HCT116 (cell line): Measurements from ENCODE around the gene KRTDAP. TPM values are rescaled to one million over a fixed set of nuclear protein-coding genes. Genes with fewer than 3 reads are reported as not detected.

Experiments
- ATAC-seq: fragments of 200-7000 bp; cut with Tn5 transposase; 2 replicates; pipeline ENCODE4 v1.9.1; 2020; ENCODE audit warnings: mild to moderate bottlenecking, moderate library complexity
- BruUV-seq: library from RNA; stranded (reverse); fragments of 400-500 nt; replicated peaks from 2 replicates; lab custom pipeline; 2021; lab: Mats Ljungman, UMichigan
- CTCF ChIA-PET: fragments of 300-600 bp; sonication (Branson Sonifier 250); formaldehyde crosslinking; loops from one replicate; lab custom pipeline; 2021; ENCODE audit warnings: antibody characterized with exemption; lab: Charles Lee
- POLR2A ChIA-PET: fragments of 300-600, 350-600 bp; sonication (Branson Sonifier 250); formaldehyde crosslinking; loops from one replicate; lab custom pipeline; 2021; ENCODE audit warnings: antibody characterized with exemption; lab: Charles Lee
- RAD21 ChIA-PET, 2 experiments: fragments of 300-600 bp; sonication (Branson Sonifier 250); formaldehyde crosslinking; loops; one replicate each; lab custom pipeline; 2023; ENCODE audit warnings: low total read pairs in 2 of 2; ENCODE audit not compliant: uncharacterized antibody in 2 of 2, unreplicated experiment in 2 of 2, low non-redundant PET in 1 of 2; lab: Charles Lee
- DNase-seq: peaks from one replicate; pipeline ENCODE4 v3.0.0-alpha.2; 2010; ENCODE audit warnings: low read depth, low spot score
- H2AFZ ChIP-seq: fragments of 200-600 bp; shearing (Covaris generic), sonication (generic); 2 replicates; pipeline ENCODE4 v1.6.1; 2017; ENCODE audit warnings: low read depth, mixed run types, mixed read lengths, antibody characterized with exemption, low read length; ENCODE audit not compliant: poor library complexity, severe bottlenecking
- H3K27ac ChIP-seq: 2 replicates; pipeline ENCODE4 v1.5.1; 2012; ENCODE audit warnings: low read depth, low read length
- H3K27me3 ChIP-seq: fragments of 200-600 bp; sonication (generic); 2 replicates; pipeline ENCODE4 v1.6.1; 2016; ENCODE audit warnings: mixed run types, low read length, mixed read lengths; ENCODE audit not compliant: insufficient read depth
- H3K36me3 ChIP-seq, 2 experiments: fragments of 200-500 bp in 1 of 2; fragments of 200-600 bp in 1 of 2; sonication (Bioruptor generic) in 1 of 2; sonication (generic) in 1 of 2; 2 replicates each; pipeline versions ENCODE4 v1.5.1 to v1.6.1; 2014 to 2016; ENCODE audit warnings: low read length in 2 of 2, inconsistent platforms in 1 of 2, mixed read lengths in 1 of 2, mixed run types in 1 of 2; ENCODE audit not compliant: insufficient read depth in 2 of 2, control insufficient read depth in 1 of 2
- H3K4me1 ChIP-seq, 2 experiments: fragments of 200-600 bp in 1 of 2; sonication (generic) in 1 of 2; 2 replicates each; pipeline versions ENCODE4 v1.5.1 to v1.6.1; 2012 to 2017; ENCODE audit warnings: low read length in 2 of 2, inconsistent platforms in 1 of 2, mild to moderate bottlenecking in 1 of 2, mixed read lengths in 1 of 2, mixed run types in 1 of 2, moderate library complexity in 1 of 2; ENCODE audit not compliant: insufficient read depth in 2 of 2, control insufficient read depth in 1 of 2
- H3K4me2 ChIP-seq: fragments of 200-600 bp; sonication (generic); 2 replicates; pipeline ENCODE4 v1.6.1; 2017; ENCODE audit warnings: mixed run types, low read length, mixed read lengths
- H3K4me3 ChIP-seq, 2 experiments: fragments of 200-600 bp in 1 of 2; sonication (generic) in 1 of 2; replicated peaks in 1 of 2; 2 replicates each; pipeline ENCODE4 v1.5.1; 2011 to 2016; ENCODE audit warnings: low read length in 2 of 2, control low read depth in 1 of 2, low read depth in 1 of 2, mild to moderate bottlenecking in 1 of 2, mixed read lengths in 1 of 2, mixed run types in 1 of 2
- H3K79me2 ChIP-seq: fragments of 200-600 bp; sonication (generic); 2 replicates; pipeline ENCODE4 v1.6.1; 2017; ENCODE audit warnings: mild to moderate bottlenecking, mixed run types, low read length, moderate library complexity, mixed read lengths; ENCODE audit not compliant: insufficient read depth
- H3K9ac ChIP-seq: fragments of 200-600 bp; sonication (generic); 2 replicates; pipeline ENCODE4 v1.6.1; 2016; ENCODE audit warnings: low read length, mixed read lengths
- H3K9me2 ChIP-seq: fragments of 200-600 bp; sonication (generic), shearing (Covaris generic); 2 replicates; pipeline ENCODE4 v1.6.1; 2017; ENCODE audit warnings: mixed run types, mild to moderate bottlenecking, moderate library complexity; ENCODE audit not compliant: insufficient read depth
- H3K9me3 ChIP-seq, 2 experiments: fragments of 200-500 bp in 1 of 2; fragments of 200-600 bp in 1 of 2; sonication (Bioruptor generic) in 1 of 2; sonication (generic) in 1 of 2; 2 replicates each; pipeline ENCODE4 v1.6.1; 2014 to 2017; ENCODE audit warnings: low read length in 2 of 2, mixed read lengths in 2 of 2, inconsistent platforms in 1 of 2, low read depth in 1 of 2, mild to moderate bottlenecking in 1 of 2, mixed run types in 1 of 2, moderate library complexity in 1 of 2; ENCODE audit not compliant: control insufficient read depth in 1 of 2, insufficient read depth in 1 of 2
- H4K20me1 ChIP-seq: fragments of 200-600 bp; sonication (generic), shearing (Covaris generic); 2 replicates; pipeline ENCODE4 v1.6.1; 2017; ENCODE audit warnings: mixed run types, mild to moderate bottlenecking, moderate library complexity; ENCODE audit not compliant: insufficient read depth
- CEBPB ChIP-seq: IDR thresholded peaks from 2 replicates; pipeline ENCODE4 v1.6.1; 2012; ENCODE audit warnings: low read depth
- EGR1 ChIP-seq: IDR thresholded peaks from 2 replicates; pipeline ENCODE4 v1.6.1; 2012; ENCODE audit warnings: low read depth
- ELF1 ChIP-seq: IDR thresholded peaks from 2 replicates; pipeline ENCODE4 v1.6.1; 2012; ENCODE audit warnings: low read depth, borderline replicate concordance
- EZH2 ChIP-seq: fragments of 200-600 bp; sonication (generic); IDR thresholded peaks from 2 replicates; pipeline ENCODE4 v1.6.1; 2017; ENCODE audit warnings: antibody characterized with exemption, mixed run types
- FOSL1 ChIP-seq: IDR thresholded peaks from 2 replicates; pipeline ENCODE4 v1.6.1; 2012; ENCODE audit warnings: low read depth
- POLR2A ChIP-seq: IDR thresholded peaks from 2 replicates; pipeline ENCODE4 v1.7.0; 2011; ENCODE audit warnings: borderline replicate concordance; ENCODE audit not compliant: insufficient read depth, insufficient read length; ENCODE audit errors: extremely low read depth
- POLR2AphosphoS5 ChIP-seq: IDR thresholded peaks from 2 replicates; pipeline ENCODE4 v1.6.1; 2011; ENCODE audit warnings: mild to moderate bottlenecking, low read depth, low read length, moderate library complexity
- RAD21 ChIP-seq: IDR thresholded peaks from 2 replicates; pipeline ENCODE4 v1.6.1; 2012; ENCODE audit warnings: low read depth, mild to moderate bottlenecking
- SIN3A ChIP-seq: IDR thresholded peaks from 2 replicates; pipeline ENCODE4 v1.6.1; 2012; ENCODE audit warnings: low read depth
- SP1 ChIP-seq: IDR thresholded peaks from 2 replicates; pipeline ENCODE4 v1.6.1; 2012; ENCODE audit warnings: low read depth
- SRF ChIP-seq: IDR thresholded peaks from 2 replicates; pipeline ENCODE4 v1.6.1; 2012; ENCODE audit warnings: low read depth
- YY1 ChIP-seq: IDR thresholded peaks from 2 replicates; pipeline ENCODE4 v1.6.1; 2011; ENCODE audit warnings: low read length, low read depth, moderate library complexity, mild to moderate bottlenecking; ENCODE audit not compliant: insufficient replicate concordance; ENCODE audit errors: extremely low read depth
- ZFX ChIP-seq: fragments of 450-650 bp; IDR thresholded peaks from 2 replicates; pipeline ENCODE4 v1.6.1; 2017
- ZNF274 ChIP-seq: fragments of 200-500 bp; sonication (Bioruptor generic); IDR thresholded peaks from 2 replicates; pipeline ENCODE4 v1.6.1; 2014; ENCODE audit warnings: mild to moderate bottlenecking, low read depth, low read length, inconsistent platforms
- intact Hi-C: fragments of 100-400 bp; cut with micrococcal nuclease; formaldehyde crosslinking; loops from 2 replicates; pipeline ENCODE4 v1.10.0; 2022
- total RNA-seq: library from RNA; stranded (reverse); gene quantifications from one replicate; pipeline ENCODE4 v1.2.1, GENCODE V29; 2021; ENCODE audit not compliant: unreplicated experiment
- TF ChIP-seq, protein P1 (sequence below): IDR thresholded peaks from 2 replicates; pipeline ENCODE4 v1.6.1; 2012; ENCODE audit warnings: low read depth
- TF ChIP-seq, protein P2 (sequence below): IDR thresholded peaks from 2 replicates; pipeline ENCODE4 v1.6.1; 2012
- TF ChIP-seq, protein P3 (sequence below), 3 experiments: fragments of 200-600 bp in 1 of 3; sonication (generic) in 1 of 3; IDR thresholded peaks in 2 of 3; conservative IDR thresholded peaks in 1 of 3; 2 replicates each; pipeline ENCODE4 v1.5.1; 2012 to 2017; ENCODE audit warnings: low read depth in 2 of 3, low read length in 2 of 3, antibody characterized with exemption in 1 of 3, borderline replicate concordance in 1 of 3, control low read depth in 1 of 3, mild to moderate bottlenecking in 1 of 3, mixed read lengths in 1 of 3, mixed run types in 1 of 3, moderate library complexity in 1 of 3; ENCODE audit not compliant: insufficient read depth in 1 of 3
- TF ChIP-seq, protein P4 (sequence below): IDR thresholded peaks from 2 replicates; pipeline ENCODE4 v1.6.1; 2011; ENCODE audit warnings: mild to moderate bottlenecking, low read length, moderate library complexity; ENCODE audit not compliant: insufficient replicate concordance; ENCODE audit errors: extremely low read depth

The KRTDAP gene
- total RNA-seq, 1 experiment from 2014 or later: 0.74 TPM

DNA sequence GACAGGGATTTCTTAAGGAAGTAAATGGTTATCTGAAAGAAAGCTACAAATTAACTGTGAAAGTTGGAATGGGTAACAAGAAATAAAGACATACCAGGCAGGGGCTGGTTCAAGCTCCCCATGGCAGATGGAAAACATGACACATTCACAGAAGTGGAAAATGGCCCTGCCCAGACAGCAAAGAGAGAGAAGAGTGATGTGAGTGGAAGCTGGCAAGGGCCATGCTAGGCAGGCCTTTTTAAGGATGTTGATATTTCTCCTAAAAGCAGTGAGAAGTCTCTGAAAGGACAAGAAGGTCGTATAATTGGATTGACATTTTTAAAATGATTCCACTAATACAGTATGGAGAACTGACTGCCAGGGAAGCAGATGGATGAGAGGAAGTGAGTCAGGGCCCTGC is 45.5 kb downstream of the KRTDAP start:
- no peak overlapping the region for H3K9ac ChIP-seq
- ChIA-PET CTCF (no interaction called here), POLR2A (interaction anchor here (0.7 kb wide), 1 partner anchor 64 kb away, joined by 3 read pairs; no protein-coding TSS in a partner anchor)
- peaks cover 14% of the 10 kb centered on the region; the same call in 1 of the 2 replicates for H3K27me3 ChIP-seq
- no peak overlapping the region for H2AFZ ChIP-seq
- intact Hi-C loops: no loop called here
- no peaks in the 10 kb centered on the region for H3K9me3 ChIP-seq
- no peak for DNase-seq
- BruUV-seq: no TSS peak
- TF ChIP-seq RAD21 (no peak), EZH2 (no peak), EGR1 (no peak), SIN3A (no peak), FOSL1 (no peak), ZNF274 (no peak), ZFX (no peak), YY1 (no peak), POLR2A (no peak), ELF1 (no peak), SP1 (no peak), POLR2AphosphoS5 (no peak), CEBPB (no peak), SRF (no peak)
- TF ChIP-seq, protein P1, sequence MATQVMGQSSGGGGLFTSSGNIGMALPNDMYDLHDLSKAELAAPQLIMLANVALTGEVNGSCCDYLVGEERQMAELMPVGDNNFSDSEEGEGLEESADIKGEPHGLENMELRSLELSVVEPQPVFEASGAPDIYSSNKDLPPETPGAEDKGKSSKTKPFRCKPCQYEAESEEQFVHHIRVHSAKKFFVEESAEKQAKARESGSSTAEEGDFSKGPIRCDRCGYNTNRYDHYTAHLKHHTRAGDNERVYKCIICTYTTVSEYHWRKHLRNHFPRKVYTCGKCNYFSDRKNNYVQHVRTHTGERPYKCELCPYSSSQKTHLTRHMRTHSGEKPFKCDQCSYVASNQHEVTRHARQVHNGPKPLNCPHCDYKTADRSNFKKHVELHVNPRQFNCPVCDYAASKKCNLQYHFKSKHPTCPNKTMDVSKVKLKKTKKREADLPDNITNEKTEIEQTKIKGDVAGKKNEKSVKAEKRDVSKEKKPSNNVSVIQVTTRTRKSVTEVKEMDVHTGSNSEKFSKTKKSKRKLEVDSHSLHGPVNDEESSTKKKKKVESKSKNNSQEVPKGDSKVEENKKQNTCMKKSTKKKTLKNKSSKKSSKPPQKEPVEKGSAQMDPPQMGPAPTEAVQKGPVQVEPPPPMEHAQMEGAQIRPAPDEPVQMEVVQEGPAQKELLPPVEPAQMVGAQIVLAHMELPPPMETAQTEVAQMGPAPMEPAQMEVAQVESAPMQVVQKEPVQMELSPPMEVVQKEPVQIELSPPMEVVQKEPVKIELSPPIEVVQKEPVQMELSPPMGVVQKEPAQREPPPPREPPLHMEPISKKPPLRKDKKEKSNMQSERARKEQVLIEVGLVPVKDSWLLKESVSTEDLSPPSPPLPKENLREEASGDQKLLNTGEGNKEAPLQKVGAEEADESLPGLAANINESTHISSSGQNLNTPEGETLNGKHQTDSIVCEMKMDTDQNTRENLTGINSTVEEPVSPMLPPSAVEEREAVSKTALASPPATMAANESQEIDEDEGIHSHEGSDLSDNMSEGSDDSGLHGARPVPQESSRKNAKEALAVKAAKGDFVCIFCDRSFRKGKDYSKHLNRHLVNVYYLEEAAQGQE: no peak
- TF ChIP-seq, protein P2, sequence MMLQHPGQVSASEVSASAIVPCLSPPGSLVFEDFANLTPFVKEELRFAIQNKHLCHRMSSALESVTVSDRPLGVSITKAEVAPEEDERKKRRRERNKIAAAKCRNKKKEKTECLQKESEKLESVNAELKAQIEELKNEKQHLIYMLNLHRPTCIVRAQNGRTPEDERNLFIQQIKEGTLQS: no peak
- TF ChIP-seq, protein P3, sequence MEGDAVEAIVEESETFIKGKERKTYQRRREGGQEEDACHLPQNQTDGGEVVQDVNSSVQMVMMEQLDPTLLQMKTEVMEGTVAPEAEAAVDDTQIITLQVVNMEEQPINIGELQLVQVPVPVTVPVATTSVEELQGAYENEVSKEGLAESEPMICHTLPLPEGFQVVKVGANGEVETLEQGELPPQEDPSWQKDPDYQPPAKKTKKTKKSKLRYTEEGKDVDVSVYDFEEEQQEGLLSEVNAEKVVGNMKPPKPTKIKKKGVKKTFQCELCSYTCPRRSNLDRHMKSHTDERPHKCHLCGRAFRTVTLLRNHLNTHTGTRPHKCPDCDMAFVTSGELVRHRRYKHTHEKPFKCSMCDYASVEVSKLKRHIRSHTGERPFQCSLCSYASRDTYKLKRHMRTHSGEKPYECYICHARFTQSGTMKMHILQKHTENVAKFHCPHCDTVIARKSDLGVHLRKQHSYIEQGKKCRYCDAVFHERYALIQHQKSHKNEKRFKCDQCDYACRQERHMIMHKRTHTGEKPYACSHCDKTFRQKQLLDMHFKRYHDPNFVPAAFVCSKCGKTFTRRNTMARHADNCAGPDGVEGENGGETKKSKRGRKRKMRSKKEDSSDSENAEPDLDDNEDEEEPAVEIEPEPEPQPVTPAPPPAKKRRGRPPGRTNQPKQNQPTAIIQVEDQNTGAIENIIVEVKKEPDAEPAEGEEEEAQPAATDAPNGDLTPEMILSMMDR (IDR thresholded peaks at IDR 0.05 in 2 of 3, conservative IDR thresholded peaks at IDR 0.05 in 1 of 3; ENCODE audit: borderline replicate concordance in 1 of 3, insufficient read depth in 1 of 3, low read depth in 2 of 3, low read length in 2 of 3): no peak
- TF ChIP-seq, protein P4, sequence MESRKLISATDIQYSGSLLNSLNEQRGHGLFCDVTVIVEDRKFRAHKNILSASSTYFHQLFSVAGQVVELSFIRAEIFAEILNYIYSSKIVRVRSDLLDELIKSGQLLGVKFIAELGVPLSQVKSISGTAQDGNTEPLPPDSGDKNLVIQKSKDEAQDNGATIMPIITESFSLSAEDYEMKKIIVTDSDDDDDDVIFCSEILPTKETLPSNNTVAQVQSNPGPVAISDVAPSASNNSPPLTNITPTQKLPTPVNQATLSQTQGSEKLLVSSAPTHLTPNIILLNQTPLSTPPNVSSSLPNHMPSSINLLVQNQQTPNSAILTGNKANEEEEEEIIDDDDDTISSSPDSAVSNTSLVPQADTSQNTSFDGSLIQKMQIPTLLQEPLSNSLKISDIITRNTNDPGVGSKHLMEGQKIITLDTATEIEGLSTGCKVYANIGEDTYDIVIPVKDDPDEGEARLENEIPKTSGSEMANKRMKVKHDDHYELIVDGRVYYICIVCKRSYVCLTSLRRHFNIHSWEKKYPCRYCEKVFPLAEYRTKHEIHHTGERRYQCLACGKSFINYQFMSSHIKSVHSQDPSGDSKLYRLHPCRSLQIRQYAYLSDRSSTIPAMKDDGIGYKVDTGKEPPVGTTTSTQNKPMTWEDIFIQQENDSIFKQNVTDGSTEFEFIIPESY: no peak
- TF ChIP-seq, all 23 proteins: peak for 0
- no peak for ATAC-seq
- Histone ChIP-seq H3K4me1 (no peaks in the 10 kb centered on the region), H3K27ac (no peak overlapping the region), H3K4me3 (no peak overlapping the region), H3K4me2 (no peak overlapping the region), H3K36me3 (no peaks in the 10 kb centered on the region), H4K20me1 (no peaks in the 10 kb centered on the region), H3K9me2 (no peaks in the 10 kb centered on the region), H3K79me2 (no peaks in the 10 kb centered on the region)
- RAD21 ChIA-PET: no interaction called here
